ENCODE measurements around the gene AP5S1.
A peak's percentile ranks its signal among the peaks of the same experiment; 100 is the strongest.
"Not testable (repeated sequence)": the region's sequence is repeated elsewhere in the genome, so short reads cannot be mapped to it uniquely, and the experiment has no call there.

AP5S1 gene

GRCh38 chr20:3789201-3789600 lies 31.1 kb upstream of the AP5S1 start:
- not testable (repeated sequence) for H3K4me3 ChIP-seq (ENCODE audit: low read depth, low read length)

- not testable (repeated sequence) for H3K4me3 ChIP-seq (ENCODE audit: low read depth, low read length)
These were observed 26.2 kb upstream of the AP5S1 start for GRCh38 chr20:3794168-3794567.

- H3K4me3 ChIP-seq (ENCODE audit: low read depth, low read length) = peak overlapping the region; percentile 72
These were observed 25.5 kb upstream of the AP5S1 start for GRCh38 chr20:3794701-3795420.

DNA sequence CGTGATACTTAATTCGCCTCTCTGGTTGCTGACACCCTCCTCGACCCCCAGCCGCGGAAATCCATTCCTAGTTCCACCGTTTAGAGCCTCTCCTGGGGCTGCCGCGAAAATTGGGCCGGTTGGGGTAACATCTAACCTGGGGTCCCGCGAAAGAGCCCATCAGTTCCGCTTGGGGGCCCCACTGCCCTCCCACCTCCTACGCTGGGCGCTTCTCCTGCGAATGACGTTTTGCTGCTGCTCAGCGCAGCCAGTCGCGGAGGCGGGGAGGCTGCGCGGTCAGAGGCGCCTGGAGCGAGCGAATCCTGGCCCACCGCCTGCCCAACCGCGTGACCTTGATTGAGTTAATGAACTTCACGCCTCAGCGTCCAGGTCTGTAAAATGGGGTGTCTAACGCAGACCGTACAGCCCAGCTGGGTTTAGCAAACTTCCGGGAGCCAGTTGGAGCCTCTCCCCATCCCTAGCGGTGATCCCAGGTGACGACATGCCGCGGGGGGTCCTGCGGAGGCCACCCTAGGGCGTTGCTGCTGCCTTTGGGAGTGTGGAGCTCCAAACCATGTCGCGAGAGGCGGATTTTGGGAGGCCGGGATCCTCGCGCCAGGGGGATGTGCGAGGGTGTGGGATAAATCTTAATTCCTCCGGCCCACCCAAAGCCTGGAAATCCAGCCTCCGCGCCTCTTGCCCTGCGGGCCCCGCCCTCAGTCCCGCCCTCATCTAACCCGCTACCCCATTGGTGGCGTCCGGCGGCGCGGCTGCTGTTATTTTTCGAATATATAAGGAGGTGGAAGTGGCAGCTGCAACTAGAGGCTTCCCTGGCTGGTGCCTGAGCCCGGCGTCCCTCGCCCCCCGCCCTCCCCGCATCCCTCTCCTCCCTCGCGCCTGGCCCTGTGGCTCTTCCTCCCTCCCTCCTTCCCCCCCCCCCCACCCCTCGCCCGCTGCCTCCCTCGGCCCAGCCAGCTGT lies 24.6 kb upstream of the AP5S1 start, which contains the start of gene CDC25B:
Gene CDC25B (plus strand): TSS at position 800 of the 958 bp plus-strand sequence. CDS start 222 bp downstream, outside the sequence.
- peak within 1 kb of the TSS; percentile 72 for H3K4me3 ChIP-seq (ENCODE audit: low read depth, low read length)

- peak overlapping the region; percentile 46 for H3K4me3 ChIP-seq (ENCODE audit: low read depth, low read length)
These were observed 23.7 kb upstream of the AP5S1 start for GRCh38 chr20:3796477-3797225.

DNA sequence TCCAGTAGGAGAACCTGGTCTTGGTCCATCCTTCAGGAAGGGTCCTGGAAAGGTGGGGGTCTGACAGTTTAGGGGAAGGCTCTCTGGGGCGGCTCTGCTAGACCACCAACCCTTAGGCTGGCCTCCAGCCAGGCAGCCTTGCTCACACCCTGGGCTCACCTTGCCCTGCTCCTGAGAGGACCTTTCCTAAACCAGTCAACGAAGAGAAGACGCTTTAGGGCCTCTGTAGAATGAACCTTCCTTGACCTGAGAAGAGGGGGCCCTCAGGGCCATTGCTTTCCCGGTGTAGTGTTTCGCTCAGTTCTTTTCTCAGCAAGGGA lies 23.2 kb upstream of the AP5S1 start:
- peak overlapping the region; percentile 46 for H3K4me3 ChIP-seq (ENCODE audit: low read depth, low read length)

GRCh38 chr20:3797592-3798372 lies 22.6 kb upstream of the AP5S1 start:
- H3K4me3 ChIP-seq (ENCODE audit: low read depth, low read length) = no peak overlapping the region

DNA sequence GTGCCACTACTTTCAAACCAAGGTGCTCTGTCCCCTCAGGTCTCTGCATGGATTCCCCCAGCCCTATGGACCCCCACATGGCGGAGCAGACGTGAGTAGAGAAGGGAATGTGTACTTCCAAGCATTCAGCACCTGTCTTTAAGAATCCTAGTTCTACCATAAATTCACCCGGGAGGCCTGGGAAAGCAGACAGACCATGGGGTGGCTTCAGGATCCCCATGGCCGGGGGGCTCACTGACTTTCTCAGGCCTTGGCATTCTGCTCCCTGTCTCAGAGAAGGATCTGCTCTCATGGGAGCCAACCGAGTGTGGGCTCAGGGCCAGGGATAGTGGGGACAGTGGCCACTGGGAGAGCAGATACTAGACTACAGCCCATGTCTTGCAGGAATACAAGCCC lies 22.0 kb upstream of the AP5S1 start:
- no peak overlapping the region for H3K4me3 ChIP-seq (ENCODE audit: low read depth, low read length)

GRCh38 chr20:3798908-3799248 lies 21.5 kb upstream of the AP5S1 start:
- no peak overlapping the region for H3K4me3 ChIP-seq (ENCODE audit: low read depth, low read length)

- H3K4me3 ChIP-seq (ENCODE audit: low read depth, low read length) = no peak overlapping the region
These were observed 20.0 kb upstream of the AP5S1 start for GRCh38 chr20:3800256-3800877.

GRCh38 chr20:3800878-3801260 lies 19.5 kb upstream of the AP5S1 start:
- H3K4me3 ChIP-seq (ENCODE audit: low read depth, low read length) = no peak overlapping the region

GRCh38 chr20:3801299-3801698 lies 19.0 kb upstream of the AP5S1 start:
- H3K4me3 ChIP-seq (ENCODE audit: low read depth, low read length) = no peak overlapping the region

GRCh38 chr20:3801846-3802245 lies 18.5 kb upstream of the AP5S1 start:
- H3K4me3 ChIP-seq (ENCODE audit: low read depth, low read length) = no peak overlapping the region

- H3K4me3 ChIP-seq (ENCODE audit: low read depth, low read length) = no peak overlapping the region
These were observed 17.7 kb upstream of the AP5S1 start for GRCh38 chr20:3802524-3803239.

- no peak overlapping the region for H3K4me3 ChIP-seq (ENCODE audit: low read depth, low read length)
These were observed 17.1 kb upstream of the AP5S1 start for GRCh38 chr20:3803289-3803688.

- no peak overlapping the region for H3K4me3 ChIP-seq (ENCODE audit: low read depth, low read length)
These were observed 16.5 kb upstream of the AP5S1 start for GRCh38 chr20:3803854-3804253.

DNA sequence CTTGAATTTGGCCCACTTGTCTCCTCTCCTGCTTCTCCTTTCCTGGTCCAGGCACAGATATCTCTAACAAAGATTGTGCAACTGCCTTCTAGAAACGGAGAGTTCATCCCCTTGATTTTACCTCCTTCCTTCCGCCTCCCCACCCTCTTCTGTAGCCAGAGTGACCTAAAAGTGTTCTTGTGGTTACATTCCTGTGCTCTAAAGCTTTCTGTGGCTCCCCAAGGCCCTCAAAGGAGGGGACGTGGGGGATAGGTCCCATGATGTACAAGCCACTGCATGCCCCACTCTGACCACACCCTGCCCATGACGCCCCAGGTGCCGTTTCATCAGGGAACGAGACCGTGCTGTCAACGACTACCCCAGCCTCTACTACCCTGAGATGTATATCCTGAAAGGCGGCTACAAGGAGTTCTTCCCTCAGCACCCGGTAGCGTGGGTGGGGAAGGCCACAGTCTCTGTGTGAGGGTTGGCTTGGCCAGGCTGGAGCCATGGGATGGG lies 16.0 kb upstream of the AP5S1 start:
- no peak overlapping the region for H3K4me3 ChIP-seq (ENCODE audit: low read depth, low read length)

DNA sequence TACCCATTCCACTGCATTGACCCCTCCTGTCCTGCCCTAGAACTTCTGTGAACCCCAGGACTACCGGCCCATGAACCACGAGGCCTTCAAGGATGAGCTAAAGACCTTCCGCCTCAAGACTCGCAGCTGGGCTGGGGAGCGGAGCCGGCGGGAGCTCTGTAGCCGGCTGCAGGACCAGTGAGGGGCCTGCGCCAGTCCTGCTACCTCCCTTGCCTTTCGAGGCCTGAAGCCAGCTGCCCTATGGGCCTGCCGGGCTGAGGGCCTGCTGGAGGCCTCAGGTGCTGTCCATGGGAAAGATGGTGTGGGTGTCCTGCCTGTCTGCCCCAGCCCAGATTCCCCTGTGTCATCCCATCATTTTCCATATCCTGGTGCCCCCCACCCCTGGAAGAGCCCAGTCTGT lies 15.6 kb upstream of the AP5S1 start:
- no peak overlapping the region for H3K4me3 ChIP-seq (ENCODE audit: low read depth, low read length)

- H3K4me3 ChIP-seq (ENCODE audit: low read depth, low read length) = no peak overlapping the region
These were observed 11.8 kb upstream of the AP5S1 start for GRCh38 chr20:3808544-3808943.

All from iPS-11a (cell line).